C1 segment of cervical spinal cord (tissue), 14 donors: ENCODE measurements around the gene DHRS3.

ENCODE experiments used
- DNase-seq, 14 donors: peaks; one replicate each; lab custom pipeline; 2025; lab: John Stamatoyannopoulos, UW

The DHRS3 gene

DNA sequence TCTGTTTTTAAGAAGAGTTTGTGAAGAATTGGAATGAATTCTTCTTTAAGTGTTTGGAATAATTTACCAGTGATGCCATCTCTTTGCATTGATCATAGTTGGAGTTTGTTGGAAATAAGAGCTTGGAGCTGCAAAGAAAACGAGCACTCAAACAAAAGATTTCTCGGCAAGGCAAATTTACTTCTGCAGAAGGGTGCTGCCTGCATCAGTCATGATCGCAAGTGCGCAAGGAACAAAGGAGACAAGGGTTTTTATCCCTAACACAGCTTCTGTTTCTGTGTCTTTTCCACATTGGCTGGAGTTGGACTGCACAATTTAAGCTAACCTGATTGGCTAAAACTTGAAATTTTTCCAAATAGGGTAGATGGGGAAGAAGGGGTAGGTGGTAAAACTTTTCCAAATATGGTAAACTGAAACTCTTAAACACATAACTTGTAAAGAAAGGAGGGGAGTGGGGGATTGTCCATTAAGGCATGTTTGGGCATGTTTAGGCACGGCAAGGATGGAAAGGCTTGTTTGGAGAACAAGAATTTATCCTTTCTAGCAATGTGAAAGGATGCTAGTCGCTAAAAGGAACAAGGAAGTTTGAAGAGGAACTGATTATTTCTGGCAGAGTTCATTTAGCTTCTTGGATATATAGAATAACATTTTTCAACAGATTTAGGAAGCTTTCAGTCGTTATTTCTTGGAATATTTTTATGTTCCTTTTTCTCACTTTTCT lies 22.4 kb upstream of the DHRS3 start:
- no peak for DNase-seq

DNA sequence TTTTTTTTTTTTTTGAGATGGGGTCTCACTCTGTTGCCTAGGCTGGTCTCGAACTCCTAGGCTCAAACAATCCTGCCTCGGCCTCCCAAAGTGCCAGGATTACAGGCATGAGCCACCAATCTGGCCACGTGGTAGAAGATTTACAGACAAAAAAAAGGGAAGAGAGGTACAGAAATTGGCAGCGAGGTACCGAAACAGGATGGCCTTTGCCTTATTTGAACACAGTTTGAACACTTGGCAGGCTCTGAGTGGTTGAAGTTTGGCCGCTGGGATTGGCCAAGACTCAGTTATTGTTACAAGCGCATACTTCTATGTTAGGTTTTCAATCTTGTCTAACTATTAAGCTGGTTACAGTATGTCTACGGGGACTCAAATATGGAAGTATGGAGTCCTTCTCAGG lies 19.7 kb upstream of the DHRS3 start:
- no peak for DNase-seq

DNA sequence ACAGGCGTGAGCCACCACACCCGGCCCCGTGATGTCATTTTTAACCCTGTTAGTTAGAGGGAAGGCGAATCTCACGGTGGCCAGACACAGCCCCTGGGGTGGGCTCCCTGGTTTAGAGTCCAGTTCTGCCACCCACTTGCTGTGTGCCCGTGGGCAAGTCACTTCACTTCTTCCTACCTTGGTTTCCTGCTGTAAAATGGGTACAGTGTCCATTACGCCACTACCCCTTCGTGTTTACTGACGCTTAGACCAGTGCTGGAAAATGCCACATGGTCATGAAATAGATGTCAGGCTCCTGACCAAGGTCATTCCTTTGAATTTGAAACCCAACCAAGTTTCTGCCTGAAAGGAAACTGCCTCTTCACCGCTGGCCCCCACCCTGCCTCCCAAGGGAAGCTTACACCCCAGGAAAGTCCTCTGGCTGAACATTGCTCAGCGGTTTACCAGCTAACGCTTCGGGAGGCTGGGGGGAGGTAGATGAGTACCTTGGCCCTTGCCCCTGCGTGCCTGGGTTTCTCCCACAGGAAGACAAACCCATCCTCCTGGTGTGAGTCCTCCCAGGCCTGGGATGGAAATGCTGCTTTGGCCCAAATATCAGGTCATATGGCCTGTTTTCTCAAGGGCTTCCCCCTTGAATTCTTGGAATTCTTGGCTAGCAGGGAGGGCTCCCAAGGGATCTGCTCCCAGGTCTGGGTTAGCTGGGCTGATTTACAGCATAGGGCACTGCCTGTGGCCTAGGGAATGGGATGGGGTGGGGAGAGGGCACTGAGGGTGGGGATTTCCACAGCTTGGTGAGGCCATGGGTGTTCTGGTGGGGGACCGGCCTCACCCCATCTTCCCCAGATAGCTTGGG lies 18.3 kb upstream of the DHRS3 start:
- no peak for DNase-seq

DNA sequence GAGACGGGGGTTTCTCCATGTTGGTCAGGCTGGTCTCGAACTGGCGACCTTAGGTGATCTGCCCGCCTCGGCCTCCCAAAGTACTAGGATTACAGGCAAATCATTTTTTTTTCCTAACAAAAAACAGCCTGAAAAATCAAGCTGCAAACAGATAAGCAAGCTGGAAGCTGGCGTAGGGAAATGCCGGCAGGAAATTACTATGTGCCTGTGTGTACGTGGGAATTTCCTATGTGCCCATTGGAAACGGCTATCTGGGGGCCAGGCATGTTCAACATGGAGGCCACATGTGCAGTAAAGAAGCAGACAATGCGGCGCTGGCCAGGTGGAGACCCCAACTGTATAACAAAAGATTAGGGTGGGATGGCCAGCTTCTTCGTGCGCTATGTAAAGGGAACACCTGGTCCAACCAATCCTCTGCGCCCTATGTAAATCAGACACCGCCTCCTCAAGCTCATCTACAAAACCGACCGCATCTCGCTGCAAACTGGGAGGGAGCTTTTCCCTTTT lies 16.7 kb upstream of the DHRS3 start:
- no peak for DNase-seq

DNA sequence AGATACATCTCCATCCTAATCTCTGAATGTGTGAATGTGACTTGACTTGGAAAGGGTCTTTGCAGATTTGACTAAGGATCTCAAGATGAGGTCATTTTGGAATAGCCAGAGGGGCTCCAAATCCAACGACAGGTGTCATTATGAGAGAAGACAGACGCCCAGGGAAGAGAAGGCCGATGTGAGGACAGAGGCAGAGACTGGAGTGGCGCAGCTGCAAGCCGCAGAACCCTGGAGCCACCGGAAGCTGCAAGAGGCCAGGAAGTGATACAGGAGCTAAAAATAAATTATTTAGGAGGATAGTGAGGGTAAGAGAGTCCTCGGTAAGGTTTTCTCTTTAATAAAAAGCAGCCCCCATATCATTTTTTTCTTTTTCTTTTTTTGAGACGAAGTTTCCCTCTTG lies 16.1 kb upstream of the DHRS3 start:
- DNase-seq: no peak

DNA sequence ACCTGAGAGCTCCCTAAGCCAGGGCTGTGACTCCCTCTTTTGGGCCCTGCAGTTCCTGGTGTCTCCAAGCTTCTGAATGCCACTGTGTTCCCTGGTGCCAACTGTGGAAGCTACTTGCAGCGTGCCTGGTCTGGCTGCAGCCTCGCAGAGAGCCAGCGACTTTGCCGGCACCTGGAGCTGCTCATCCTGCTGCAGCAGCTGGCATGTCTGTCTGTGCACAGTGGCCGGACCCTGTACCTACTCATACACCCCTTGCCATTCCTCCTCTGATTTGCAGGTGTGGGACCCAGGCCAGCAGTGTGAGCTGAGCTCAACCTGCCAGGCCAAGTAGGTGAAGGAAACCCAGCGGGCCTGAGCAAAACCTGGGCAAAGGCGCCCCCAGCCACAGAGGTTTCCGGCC lies 13.6 kb upstream of the DHRS3 start:
- DNase-seq: no peak

DNA sequence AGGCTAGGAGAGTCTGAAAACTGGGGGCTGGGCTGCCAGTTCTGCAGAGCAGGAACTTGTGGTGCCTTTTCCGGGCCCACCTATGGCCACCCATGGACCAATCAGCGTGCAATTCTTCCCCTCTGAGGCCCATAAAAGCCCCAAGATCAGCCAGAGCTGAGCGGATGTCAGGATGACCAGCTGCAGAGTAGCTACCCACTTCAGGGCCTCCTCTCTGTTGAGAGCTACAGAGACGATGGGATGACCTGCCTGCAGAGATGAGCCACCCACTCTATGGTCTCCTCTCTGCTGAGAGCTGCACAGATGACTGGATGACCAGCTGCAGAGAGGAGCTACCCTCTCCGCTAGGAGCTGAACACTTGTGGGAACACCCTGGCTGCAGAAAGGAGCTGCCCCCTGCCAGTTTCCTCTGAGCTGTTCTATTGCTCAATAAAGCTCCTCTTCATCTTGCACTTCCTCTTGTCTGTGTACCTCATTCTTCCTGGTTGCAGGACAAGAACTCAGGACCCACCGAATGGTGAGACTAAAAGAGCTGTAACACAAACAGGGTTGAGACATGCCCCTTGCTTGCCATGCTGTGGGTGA lies 13.0 kb upstream of the DHRS3 start:
- no peak for DNase-seq

DNA sequence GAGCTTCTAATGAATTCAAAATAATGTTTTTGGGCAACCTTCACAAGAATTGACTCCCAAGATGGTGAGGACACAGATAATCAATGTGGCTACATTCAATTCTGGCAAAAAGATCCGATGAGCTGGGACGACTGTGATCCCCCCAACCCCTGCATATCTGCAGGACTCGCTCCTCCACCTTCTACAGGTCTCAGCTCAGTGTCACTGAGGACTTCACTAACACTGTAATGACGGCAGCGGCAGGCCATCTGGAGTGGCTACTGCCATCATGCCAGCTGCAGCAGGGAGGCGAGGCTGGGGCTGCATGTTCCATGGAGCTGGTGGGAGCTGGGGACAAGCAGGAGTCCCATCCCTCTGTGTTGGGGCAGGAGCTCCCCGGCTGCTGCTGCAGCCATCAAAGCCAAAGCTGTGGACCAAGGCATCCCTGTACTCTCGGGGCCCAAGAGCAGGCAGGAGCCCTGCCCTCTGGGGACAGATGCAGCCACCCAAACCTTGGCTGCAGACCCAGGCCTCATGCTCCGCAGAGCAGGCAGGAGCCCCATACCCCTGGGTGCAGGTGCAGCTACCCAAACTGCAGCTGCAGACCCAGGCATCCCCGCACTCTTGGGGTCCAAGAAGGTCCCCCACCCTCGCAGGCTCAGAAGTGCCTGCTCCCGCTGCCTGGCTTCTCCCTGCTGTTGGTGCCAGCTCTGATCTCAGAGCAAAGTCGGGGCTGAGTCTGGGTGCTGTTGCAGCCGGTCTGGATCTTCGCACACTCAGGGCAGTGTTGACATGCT lies 12.2 kb upstream of the DHRS3 start:
- DNase-seq: no peak

DNA sequence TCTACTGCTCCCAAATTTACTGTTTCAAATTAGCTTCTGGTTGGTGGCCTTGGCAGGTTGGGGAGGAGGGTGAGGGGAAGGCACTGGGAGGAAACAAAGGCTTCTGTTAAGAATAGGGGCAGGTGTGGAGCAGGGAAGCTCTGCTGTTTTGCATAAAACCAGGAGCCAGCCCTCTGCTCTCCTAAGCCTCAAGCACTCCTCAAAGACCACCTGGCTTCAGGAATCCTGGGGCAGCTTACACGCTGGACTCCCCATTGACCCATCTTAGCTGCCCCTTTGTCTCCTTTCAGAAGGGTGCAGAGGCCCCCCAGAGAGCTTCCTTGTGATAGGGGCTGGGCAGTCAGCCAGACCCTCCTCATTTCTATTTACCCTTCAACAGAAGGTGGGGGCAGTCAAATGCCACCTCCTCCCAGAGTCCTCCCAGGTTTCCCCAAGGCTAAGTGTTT lies 11.5 kb upstream of the DHRS3 start:
- DNase-seq: no peak

DNA sequence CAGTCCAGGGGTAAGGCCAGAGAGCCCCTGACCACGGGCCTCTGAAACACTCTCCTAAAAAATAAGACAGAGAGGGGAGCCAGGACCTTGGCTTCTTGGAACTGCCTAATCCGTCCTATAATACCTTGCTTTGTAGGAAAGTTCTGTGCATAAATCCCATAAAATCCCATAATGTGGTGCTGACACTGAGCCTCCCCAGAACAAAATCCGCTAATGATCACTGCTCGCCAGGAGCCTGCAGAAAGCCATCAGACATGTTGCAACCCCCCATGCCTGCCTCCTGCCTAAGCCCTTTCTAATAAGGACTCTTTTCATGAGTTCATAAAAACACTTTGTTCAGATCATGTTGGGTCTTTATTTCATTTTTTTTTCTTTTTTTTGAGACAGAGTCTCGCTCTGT lies 9.3 kb upstream of the DHRS3 start:
- DNase-seq: no peak

DNA sequence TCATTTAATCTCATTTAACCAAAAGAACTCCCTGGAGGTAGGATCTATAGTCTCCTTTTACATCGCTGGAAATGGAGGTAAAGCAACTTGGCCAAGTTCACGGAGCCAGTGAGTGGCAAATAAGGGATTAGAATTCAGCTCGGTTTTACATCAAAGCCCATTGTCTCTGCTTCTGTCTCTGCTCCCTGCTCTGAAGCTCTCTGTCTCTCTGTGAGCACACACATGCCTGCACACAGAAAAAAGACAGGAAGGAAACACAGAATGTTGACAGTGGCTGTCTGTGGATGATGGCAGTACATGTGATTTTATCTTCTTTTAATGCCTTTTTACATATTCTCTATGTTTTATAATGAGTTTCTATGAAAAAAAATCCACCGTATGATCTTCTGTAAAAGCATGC lies 8.9 kb upstream of the DHRS3 start:
- DNase-seq: no peak

DNA sequence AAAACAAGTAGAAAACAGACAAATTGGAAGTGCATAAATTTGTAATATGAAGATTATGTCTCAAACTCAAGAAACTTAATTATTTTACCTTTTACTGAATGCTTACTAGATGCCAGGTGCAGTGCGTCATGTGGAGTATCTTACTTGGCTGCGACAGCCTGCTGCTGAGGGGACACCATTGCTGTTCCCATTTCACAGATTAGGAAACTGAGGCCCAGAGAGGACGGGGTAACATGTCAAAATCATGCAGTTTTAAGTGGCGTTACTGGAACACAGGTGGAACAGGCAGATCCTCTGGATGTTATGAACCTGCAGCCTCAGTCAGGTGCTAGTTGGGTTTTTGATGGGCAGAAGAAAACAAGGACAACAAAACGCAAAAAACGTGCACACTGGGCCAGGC lies 7.3 kb upstream of the DHRS3 start:
- DNase-seq: no peak

DNA sequence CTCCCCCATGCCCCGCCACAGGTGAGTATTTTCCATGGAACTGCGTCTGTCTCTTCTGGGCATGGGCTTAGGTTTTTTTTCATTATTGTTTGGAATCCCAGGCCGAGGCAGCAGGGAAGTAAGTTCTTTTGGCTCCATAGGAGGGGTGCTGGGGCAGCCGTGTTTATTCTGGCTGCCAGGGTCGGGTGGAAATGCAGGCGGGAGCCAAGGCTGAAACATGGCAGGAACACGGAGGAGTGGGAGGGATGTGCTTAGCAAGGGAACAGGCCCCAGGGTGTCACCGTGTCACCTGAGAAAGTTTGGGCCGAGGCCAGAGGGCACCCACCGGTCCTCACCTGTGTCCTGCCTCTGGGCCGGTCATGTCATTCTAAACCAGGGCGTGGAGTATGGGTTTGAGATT lies 4.5 kb upstream of the DHRS3 start:
- no peak for DNase-seq

DNA sequence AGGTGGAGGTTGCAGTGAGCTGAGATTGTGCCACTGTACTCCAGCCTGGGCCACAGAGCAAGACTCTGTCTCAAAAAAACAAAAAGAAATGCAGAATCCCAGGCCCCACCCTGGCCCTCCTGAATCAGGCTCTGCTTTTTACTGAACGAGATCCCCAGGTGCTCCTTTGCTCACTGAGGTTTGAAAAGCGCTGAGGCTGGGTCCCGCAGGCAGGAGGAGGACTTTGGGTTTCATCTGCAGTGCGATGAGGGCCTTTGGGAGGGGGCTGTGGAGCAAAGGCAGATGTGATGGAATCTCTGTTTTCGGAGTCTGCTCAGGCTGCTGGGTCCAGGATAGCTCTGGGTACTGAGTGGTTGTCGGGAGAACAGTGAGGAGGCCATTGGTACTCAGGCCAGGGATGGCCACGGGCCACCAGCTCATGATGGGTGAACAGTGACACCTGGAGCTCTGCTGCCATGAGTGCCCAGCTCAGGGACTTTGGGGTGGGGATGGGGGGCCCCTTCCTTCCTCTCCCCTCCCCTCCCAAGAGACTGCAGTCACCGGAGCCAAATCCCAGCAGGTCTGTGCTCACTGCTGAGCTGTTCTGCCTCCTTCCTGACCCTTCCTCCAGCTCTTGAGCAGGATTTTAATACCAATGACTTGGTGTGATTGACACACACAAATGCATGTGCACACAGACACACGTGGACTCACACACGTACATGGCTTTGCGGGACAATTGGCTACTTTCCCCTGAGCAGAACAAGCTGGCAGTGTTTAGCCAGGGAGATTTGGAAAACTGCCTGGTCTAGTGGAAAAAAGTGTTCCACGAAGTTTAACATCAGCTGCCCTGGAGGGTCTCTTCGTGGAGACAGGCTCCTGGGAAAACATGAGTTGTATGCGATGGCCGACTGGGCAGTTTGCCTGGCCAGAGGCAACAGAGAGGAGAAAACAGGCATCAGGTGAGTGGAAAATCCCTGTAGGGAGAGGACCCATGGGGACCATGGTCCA lies 3.6 kb upstream of the DHRS3 start:
- DNase-seq: peak in 3 of 14 donors; percentile 20 to 52 (median 46)

DNA sequence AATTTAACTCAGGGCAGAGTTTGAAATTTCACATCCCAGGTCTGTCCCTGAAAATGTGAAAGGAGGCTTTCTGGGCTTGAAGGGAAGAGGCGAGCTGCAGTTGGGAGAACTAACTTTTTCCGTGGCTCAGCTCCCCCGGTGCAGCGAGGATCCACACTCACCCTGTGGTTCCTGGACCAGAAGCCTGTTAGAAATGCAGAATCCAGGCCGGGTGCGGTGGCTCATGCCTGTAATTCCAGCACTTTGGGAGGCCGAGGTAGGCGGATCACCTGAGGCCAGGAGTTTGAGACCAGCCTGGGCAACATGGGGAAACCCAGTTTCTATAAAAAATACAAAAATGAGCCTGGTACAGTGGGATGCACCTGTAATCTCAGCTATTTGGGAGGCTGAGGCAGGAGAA lies 2.9 kb upstream of the DHRS3 start:
- DNase-seq: no peak

DNA sequence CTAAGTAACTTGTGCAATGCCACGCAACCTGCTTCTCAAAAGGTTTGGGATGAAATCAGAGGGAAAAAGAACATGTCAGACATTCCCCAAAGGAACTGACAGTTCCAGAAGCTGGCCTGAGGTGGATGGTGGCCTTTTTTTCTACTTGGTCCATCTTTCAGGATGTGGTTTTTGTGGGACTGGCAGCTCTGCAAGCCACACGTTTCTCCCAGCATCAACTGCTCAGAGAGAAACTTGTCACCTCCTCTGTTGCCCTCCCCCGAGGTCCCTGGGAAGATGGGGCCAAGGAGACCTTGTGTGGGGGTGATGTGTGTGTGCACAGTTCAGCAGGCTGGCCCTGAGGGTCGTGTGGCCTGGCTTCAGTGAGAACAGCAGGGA lies 2.5 kb upstream of the DHRS3 start:
- no peak for DNase-seq

DNA sequence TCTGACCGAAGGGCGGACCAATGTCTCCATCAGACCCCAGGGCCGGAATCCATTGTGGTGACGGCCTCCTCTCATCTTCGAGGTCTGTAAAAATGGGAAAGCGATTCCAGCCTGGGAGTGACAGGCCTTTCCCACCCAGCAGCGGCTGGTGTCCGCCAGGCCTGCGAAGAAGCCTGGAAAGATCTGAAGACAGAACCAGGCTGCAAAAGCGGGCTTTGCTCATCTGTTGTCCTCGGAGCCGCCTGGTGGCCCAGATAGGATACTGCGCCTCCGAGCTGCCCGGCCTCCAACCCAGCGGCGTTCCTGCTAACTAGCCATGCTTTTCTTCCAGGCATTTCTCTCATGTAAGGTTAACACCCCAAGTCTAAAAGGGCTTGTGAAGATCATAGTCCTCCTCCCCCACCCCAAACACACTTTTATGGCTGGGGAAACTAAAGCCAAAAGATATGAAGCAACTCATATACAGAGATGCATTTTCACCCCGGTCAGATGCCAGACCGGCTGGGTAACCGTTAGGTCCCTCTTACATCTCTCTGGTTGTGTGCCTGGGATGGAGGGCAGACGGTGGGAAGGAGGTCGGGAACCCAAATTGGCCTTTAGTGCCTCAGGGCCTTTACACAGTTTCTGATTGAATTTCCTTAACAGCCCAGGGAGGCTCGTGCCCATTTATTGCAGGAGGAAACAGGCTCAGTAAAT lies 1.9 kb upstream of the DHRS3 start:
- DNase-seq: peak in 12 of 14 donors; percentile 23 to 82 (median 62)

DNA sequence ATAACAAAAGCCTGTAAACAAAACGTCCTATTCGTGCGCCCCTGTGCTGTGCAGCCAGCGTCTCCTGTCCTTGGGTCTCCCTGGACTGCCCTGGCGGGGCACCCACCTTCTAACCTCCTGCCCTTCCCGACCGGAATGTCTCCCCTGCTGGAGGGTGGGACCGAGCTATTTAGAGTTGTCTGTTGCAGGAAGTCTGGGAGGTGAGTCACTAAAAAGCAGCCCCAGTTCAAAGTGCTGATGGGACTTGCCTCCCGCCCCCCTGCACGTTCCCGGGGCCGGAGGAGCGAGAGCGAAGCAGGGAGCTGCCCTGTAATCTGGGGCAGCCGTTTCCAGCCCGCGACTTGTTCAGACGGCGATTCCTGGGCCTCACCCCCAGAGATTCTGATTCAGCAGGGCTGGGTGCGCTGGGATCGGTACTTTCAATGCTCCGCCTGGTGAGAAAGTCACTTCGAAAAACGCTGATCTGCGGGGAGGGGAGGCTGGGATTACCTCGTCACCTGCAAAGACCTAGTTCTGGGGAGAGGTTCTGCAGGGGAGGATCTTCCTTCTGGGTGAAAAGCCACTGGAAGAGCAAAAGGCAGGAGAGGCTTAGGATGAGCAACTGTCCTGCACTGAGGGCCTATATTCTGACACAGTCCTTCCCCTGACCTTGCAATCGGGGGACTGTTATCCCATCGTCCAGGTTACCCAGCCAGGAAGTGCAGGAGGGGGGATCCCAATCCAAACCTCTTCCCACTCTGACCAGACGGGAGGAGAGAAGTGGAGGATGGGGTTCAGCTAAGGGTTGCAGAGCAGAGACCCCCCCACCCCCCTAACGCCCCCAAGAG lies 1.2 kb upstream of the DHRS3 start:
- DNase-seq: peak in 6 of 14 donors; percentile 15 to 68 (median 46)

DNA sequence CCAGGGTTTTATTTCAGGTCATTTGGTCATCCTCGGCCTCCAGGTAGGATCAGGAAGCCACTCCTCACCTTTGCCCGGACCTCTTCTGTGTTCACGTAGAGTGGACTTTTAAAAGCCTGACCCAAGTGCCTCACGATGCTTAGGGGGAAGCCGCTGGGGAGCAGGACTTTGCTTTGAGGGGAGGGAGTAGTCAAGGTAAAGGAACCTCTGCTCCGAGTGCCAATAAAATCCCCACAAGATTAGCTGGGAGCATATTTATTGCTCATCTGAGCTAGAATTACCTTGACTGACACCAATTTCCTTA lies 603 bp upstream of the DHRS3 start:
- peak in 1 of 14 donors; percentile 68 for DNase-seq
